Heart left ventricle (tissue), 16 donors: Measurements from ENCODE around the gene LIX1. TPM values are rescaled to one million over a fixed set of nuclear protein-coding genes. Genes with fewer than 3 reads are reported as not detected.

Experiments
- ATAC-seq, 4 donors: fragments of 200-7000 bp; cut with Tn5 transposase; one replicate each; pipeline ENCODE4 v1.9.1; 2020 to 2022; ENCODE audit warnings: moderate library complexity in 4 of 4, mild to moderate bottlenecking in 3 of 4, moderate number of reproducible peaks in 1 of 4
- DNase-seq, 5 donors: peaks; one replicate each; pipeline ENCODE4 v3.0.0-alpha.2; 2020
- H3K27ac ChIP-seq, 12 donors: fragments of 200-600 bp; sonication (generic) in 4 of 12; one replicate each; pipeline versions ENCODE4 v1.5.0 to v1.8.0; 2016 to 2022; ENCODE audit warnings: mild to moderate bottlenecking in 2 of 12
- H3K27me3 ChIP-seq, 9 donors: fragments of 200-600 bp; sonication (generic) in 2 of 9; one replicate each; pipeline versions ENCODE4 v1.5.1 to v1.8.0; 2016 to 2022; ENCODE audit warnings: mild to moderate bottlenecking in 3 of 9
- H3K36me3 ChIP-seq, 9 donors: fragments of 200-600 bp; sonication (generic) in 2 of 9; one replicate each; pipeline versions ENCODE4 v1.5.0 to v1.8.0; 2018 to 2022; ENCODE audit warnings: mild to moderate bottlenecking in 2 of 9
- H3K4me1 ChIP-seq, 12 donors: fragments of 200-600 bp; sonication (generic) in 4 of 12; one replicate each; pipeline versions ENCODE4 v1.5.0 to v1.8.0; 2016 to 2022; ENCODE audit warnings: mild to moderate bottlenecking in 3 of 12
- H3K4me3 ChIP-seq, 12 donors: fragments of 200-600 bp; sonication (generic) in 4 of 12; one replicate each; pipeline versions ENCODE4 v1.5.0 to v1.8.0; 2017 to 2022; ENCODE audit warnings: mild to moderate bottlenecking in 9 of 12, moderate library complexity in 4 of 12
- H3K9me3 ChIP-seq, 12 donors: fragments of 200-600 bp; sonication (generic) in 4 of 12; one replicate each; pipeline versions ENCODE4 v1.5.0 to v1.8.0; 2016 to 2022; ENCODE audit warnings: mild to moderate bottlenecking in 1 of 12
- POLR2A ChIP-seq, 2 donors: fragments of 450-650 bp; IDR thresholded peaks; one replicate each; pipeline ENCODE4 v1.6.1; 2017; ENCODE audit warnings: antibody characterized with exemption in 2 of 2, mild to moderate bottlenecking in 2 of 2, moderate library complexity in 2 of 2
- WGBS, 4 donors: extraction: QIAGEN DNeasy Blood & Tissue Kit in 2 of 4; methylation state at CpG; one replicate each; pipeline versions ENCODE4 v1.1.5 to v1.1.7; 2013 to 2018; 5-methylcytosine and 5-hydroxymethylcytosine counted together
- intact Hi-C, 10 donors: fragments of 100-400 bp; cut with DNase I; formaldehyde crosslinking; loops; one replicate each; pipeline versions ENCODE4 v1.11.1 to v1.14.2; 2022
- polyA plus RNA-seq, 2 donors: library from polyadenylated mRNA; stranded (reverse); fragments of 200-250 nt; gene quantifications; one replicate each; pipeline ENCODE4 v1.2.3, GENCODE V29; 2013
- total RNA-seq, 9 donors: library from RNA; depleted of rRNA in 2 of 9; stranded (reverse); fragments of >200 nt in 2 of 9; fragmentation: NEBNext Ultra II Directional in 3 of 9; extraction: Animal tissue kit (Norgen Biotek cat#: 25700) in 3 of 9; gene quantifications; one replicate each; pipeline versions ENCODE4 v1.1.0 to v1.2.4, GENCODE V29; 2016 to 2023
- TF ChIP-seq, protein P1 (sequence below), 12 donors: fragments of 200-600 bp; sonication (generic) in 4 of 12; IDR thresholded peaks; one replicate each; pipeline versions ENCODE4 v1.5.0 to v1.8.0; 2018 to 2022; ENCODE audit warnings: antibody characterized with exemption in 12 of 12, mild to moderate bottlenecking in 5 of 12
- donor health status: ischemic (EF 13 %, LVEDD 7.1; RV severe dilation, severe dysfunction).
- donor health status: healthy with polysubstance abuse.
- donor health status: DM: no; HTN: yes; CAD: no.
- donor health status: DM: no; HTN: no; CAD: no.
- donor health status: ischemic (EF 25% LVEDD 6.9; RV normal size, moderate dysfunction).
- donor health status: ischemic (EF 25% LVEDD 5.7; RV mildly dilated, moderate dysfunction).
- donor health status: healthy.
- donor health status: DM: yes; HTN: yes; CAD: no.
- donor health status: ischemic (EF 35%, LVEDD 5.7; RV mildly dilated, moderate dysfunction).
- donor health status: nonischemic (EF 11% LVEDD 7.7; RV severe dilation, severe dysfunction).
- donor health status: DM: yes; HTN: yes; CAD: no.
- donor health status: PGD.
- donor health status: ischemic (EF 29% LVEDD 5.4; RV normal size, mild dysfunction).
- donor health status: nonischemic (EF 23%, LVEDD 6.1; RV moderate dilation, normal function).

Gene LIX1
- total and polyA plus RNA-seq, 11 donors: 0.12 to 0.33 (median 0.22) TPM; not detected in 8

GRCh38 chr5:97062046-97062445 lies 80.4 kb downstream of the LIX1 start:
- no peak for DNase-seq
- TF ChIP-seq, protein P1, sequence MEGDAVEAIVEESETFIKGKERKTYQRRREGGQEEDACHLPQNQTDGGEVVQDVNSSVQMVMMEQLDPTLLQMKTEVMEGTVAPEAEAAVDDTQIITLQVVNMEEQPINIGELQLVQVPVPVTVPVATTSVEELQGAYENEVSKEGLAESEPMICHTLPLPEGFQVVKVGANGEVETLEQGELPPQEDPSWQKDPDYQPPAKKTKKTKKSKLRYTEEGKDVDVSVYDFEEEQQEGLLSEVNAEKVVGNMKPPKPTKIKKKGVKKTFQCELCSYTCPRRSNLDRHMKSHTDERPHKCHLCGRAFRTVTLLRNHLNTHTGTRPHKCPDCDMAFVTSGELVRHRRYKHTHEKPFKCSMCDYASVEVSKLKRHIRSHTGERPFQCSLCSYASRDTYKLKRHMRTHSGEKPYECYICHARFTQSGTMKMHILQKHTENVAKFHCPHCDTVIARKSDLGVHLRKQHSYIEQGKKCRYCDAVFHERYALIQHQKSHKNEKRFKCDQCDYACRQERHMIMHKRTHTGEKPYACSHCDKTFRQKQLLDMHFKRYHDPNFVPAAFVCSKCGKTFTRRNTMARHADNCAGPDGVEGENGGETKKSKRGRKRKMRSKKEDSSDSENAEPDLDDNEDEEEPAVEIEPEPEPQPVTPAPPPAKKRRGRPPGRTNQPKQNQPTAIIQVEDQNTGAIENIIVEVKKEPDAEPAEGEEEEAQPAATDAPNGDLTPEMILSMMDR (IDR thresholded peaks at IDR 0.05): no peak
- TF ChIP-seq POLR2A (IDR thresholded peaks at IDR 0.05): no peak
- no peaks in the 10 kb centered on the region for H3K36me3 ChIP-seq
- H3K27ac ChIP-seq: no peak overlapping the region
- intact Hi-C loops: no loop called here
- no peak for ATAC-seq
- peaks cover 0 to 22% (median 0%) of the 10 kb centered on the region in 12 donors for H3K9me3 ChIP-seq
- whole genome bisulfite sequencing, 4 donors: 80 to 85% (median 84%) methylated on average over 6 to 8 of the region's 8 CpGs
- H3K4me1 ChIP-seq: no peaks in the 10 kb centered on the region
- H3K4me3 ChIP-seq: no peak overlapping the region
- no peaks in the 10 kb centered on the region for H3K27me3 ChIP-seq

- Histone ChIP-seq H3K9me3 (peaks cover 0 to 27% (median 1%) of the 10 kb centered on the region in 12 donors), H3K4me1 (no peaks in the 10 kb centered on the region), H3K4me3 (no peak overlapping the region), H3K36me3 (no peaks in the 10 kb centered on the region), H3K27me3 (no peaks in the 10 kb centered on the region), H3K27ac (no peak overlapping the region)
- 93 to 96% (median 95%) methylated on average over 1 of the region's 1 CpG for WGBS, 4 donors
- ATAC-seq (no peak), DNase-seq (no peak)
- TF ChIP-seq POLR2A (IDR thresholded peaks at IDR 0.05): no peak
- TF ChIP-seq, protein P1 (IDR thresholded peaks at IDR 0.05): no peak
- intact Hi-C loops: no loop called here
Measured at GRCh38 chr5:97056263-97056662, 86.1 kb downstream of the LIX1 start.

GRCh38 chr5:97049175-97049574 lies 93.2 kb downstream of the LIX1 start:
- H3K27me3 ChIP-seq: no peaks in the 10 kb centered on the region
- H3K27ac ChIP-seq: no peak overlapping the region
- H3K4me1 ChIP-seq: peaks cover 0 to 5% (median 0%) of the 10 kb centered on the region in 12 donors
- no peak for ATAC-seq
- intact Hi-C loops: loop anchor here in 6 of 10 donors (5.0 to 10.0 kb wide), 2 partner anchors 93 to 96 kb away; partner anchors contain the start of gene LIX1 (in 6 of the 6)
- no peak for DNase-seq
- no peaks in the 10 kb centered on the region for H3K36me3 ChIP-seq
- H3K4me3 ChIP-seq: no peak overlapping the region
- 80 to 89% (median 84%) methylated on average over 7 of the region's 7 CpGs for WGBS, 4 donors
- TF ChIP-seq, protein P1 (IDR thresholded peaks at IDR 0.05): no peak
- TF ChIP-seq POLR2A (IDR thresholded peaks at IDR 0.05): no peak
- peaks cover 0 to 7% (median 0%) of the 10 kb centered on the region in 12 donors for H3K9me3 ChIP-seq

DNA sequence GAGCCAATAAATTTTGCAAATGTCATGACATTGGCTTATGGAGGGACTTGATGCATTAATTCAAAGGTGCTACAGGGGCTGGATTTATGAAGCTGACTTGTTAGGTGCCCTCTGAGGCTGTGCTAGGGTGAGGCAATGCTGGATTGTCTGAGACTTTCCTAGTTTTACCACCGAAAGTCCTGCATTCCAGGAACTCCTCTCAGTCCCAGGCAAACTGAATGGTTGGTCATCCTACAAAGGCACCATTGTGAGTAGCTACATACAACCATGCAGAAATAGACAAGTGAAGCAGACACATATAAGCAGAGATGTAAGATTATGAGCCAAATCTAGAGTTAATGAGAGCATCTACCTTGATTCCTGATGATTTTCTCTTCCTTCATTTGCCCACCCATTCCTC lies 95.3 kb downstream of the LIX1 start:
- H3K36me3 ChIP-seq: no peaks in the 10 kb centered on the region
- TF ChIP-seq, protein P1 (IDR thresholded peaks at IDR 0.05): no peak
- no peak for TF ChIP-seq POLR2A (IDR thresholded peaks at IDR 0.05)

More for the DNA sequence above, 95.3 kb downstream of the LIX1 start:
- Histone ChIP-seq H3K27me3 (no peaks in the 10 kb centered on the region), H3K4me3 (no peak overlapping the region), H3K4me1 (peaks cover 0 to 6% (median 2%) of the 10 kb centered on the region in 12 donors), H3K9me3 (peaks cover 0 to 3% (median 0%) of the 10 kb centered on the region in 12 donors), H3K27ac (no peak overlapping the region)
- no peak for ATAC-seq
- intact Hi-C loops: loop anchor here in 6 of 10 donors (5.0 to 10.0 kb wide), 2 partner anchors 95 to 98 kb away; partner anchors contain the start of gene LIX1 (in 6 of the 6)
- WGBS, 4 donors: 96 to 100% (median 99%) methylated on average over 1 of the region's 1 CpG
- no peak for DNase-seq
